SK-N-SH treated with all-trans-retinoic acid at 6 μM for 48 hours (cell line): Measurements from ENCODE around the gene PLN.

Source experiments
- ATAC-seq: fragments of 200-7000 bp; cut with Tn5 transposase; 3 replicates; pipeline ENCODE4 v1.9.1; 2020; ENCODE audit warnings: mild to moderate bottlenecking, moderate library complexity
- BACH2 ChIP-seq: fragments of 250-450 bp; sonication (Bioruptor Pico); IDR thresholded peaks from 2 replicates; pipeline ENCODE4 v1.9.0; 2021; ENCODE audit warnings: mild to moderate bottlenecking, borderline replicate concordance
- CSDC2 ChIP-seq: fragments of 250-450 bp; sonication (Bioruptor Pico); IDR thresholded peaks from 2 replicates; pipeline ENCODE4 v1.5.0; 2020; ENCODE audit warnings: mild to moderate bottlenecking, moderate library complexity
- POU6F1 ChIP-seq: fragments of 250-450 bp; sonication (Bioruptor Pico); IDR thresholded peaks from 2 replicates; pipeline ENCODE4 v1.8.0; 2021; ENCODE audit warnings: low read depth, mild to moderate bottlenecking, moderate library complexity, borderline replicate concordance
- TCF4 ChIP-seq: fragments of 250-450 bp; sonication (Bioruptor Pico); IDR thresholded peaks from 2 replicates; pipeline ENCODE4 v1.8.0; 2021; ENCODE audit warnings: mild to moderate bottlenecking, moderate library complexity, borderline replicate concordance
- TOX ChIP-seq: fragments of 250-450 bp; sonication (Bioruptor Pico); IDR thresholded peaks from 2 replicates; pipeline ENCODE4 v1.8.0; 2021; ENCODE audit warnings: mild to moderate bottlenecking, moderate library complexity, borderline replicate concordance
- ZFP3 ChIP-seq: fragments of 250-450 bp; sonication (Bioruptor Pico); IDR thresholded peaks from 2 replicates; pipeline ENCODE4 v1.5.0; 2020; ENCODE audit warnings: mild to moderate bottlenecking, moderate library complexity

The PLN gene

GRCh38 chr6:118606268-118606667, 58.2 kb downstream of the PLN start (continued):
- no peak for TF ChIP-seq POU6F1

GRCh38 chr6:118606858-118607257, 58.8 kb downstream of the PLN start:
- ATAC-seq = no peak
- no peak for TF ChIP-seq CSDC2 (CRISPR knock-in tag)
- TF ChIP-seq ZFP3 (CRISPR knock-in tag) = no peak
- no peak for TF ChIP-seq BACH2 (CRISPR knock-in tag)
- TF ChIP-seq TCF4 = no peak
- no peak for TF ChIP-seq TOX (CRISPR knock-in tag)
